HEK293 (cell line): Measurements from ENCODE around the gene CDH24.
A peak's percentile ranks its signal among the peaks of the same experiment; 100 is the strongest.

Experiments used
- EGR2 ChIP-seq: fragments of 450-650 bp; formaldehyde crosslinking; IDR thresholded peaks from 2 replicates; pipeline ENCODE4 v1.5.1; 2016; ENCODE audit warnings: low read depth, missing biosample characterization, missing genetic modification characterization
- GLIS1 ChIP-seq: fragments of 450-650 bp; formaldehyde crosslinking; IDR thresholded peaks from 2 replicates; pipeline ENCODE4 v1.5.1; 2016; ENCODE audit warnings: missing biosample characterization, missing genetic modification characterization
- KLF10 ChIP-seq: fragments of 450-650 bp; IDR thresholded peaks from 2 replicates; pipeline ENCODE4 v1.5.1; 2018; ENCODE audit warnings: missing biosample characterization, mild to moderate bottlenecking, missing genetic modification characterization
- SALL2 ChIP-seq: fragments of 450-650 bp; formaldehyde crosslinking; IDR thresholded peaks from 2 replicates; pipeline ENCODE4 v1.5.0; 2017; ENCODE audit warnings: missing biosample characterization, mild to moderate bottlenecking, missing genetic modification characterization, borderline replicate concordance
- ZBTB10 ChIP-seq: fragments of 450-650 bp; formaldehyde crosslinking; IDR thresholded peaks from 2 replicates; pipeline ENCODE4 v1.5.1; 2016; ENCODE audit warnings: missing biosample characterization, missing genetic modification characterization
- ZBTB17 ChIP-seq: fragments of 450-650 bp; formaldehyde crosslinking; IDR thresholded peaks from 2 replicates; pipeline ENCODE4 v1.5.1; 2016; ENCODE audit warnings: missing biosample characterization, missing genetic modification characterization
- ZBTB20 ChIP-seq: fragments of 450-650 bp; formaldehyde crosslinking; IDR thresholded peaks from 2 replicates; pipeline ENCODE4 v1.5.1; 2016; ENCODE audit warnings: missing biosample characterization, missing genetic modification characterization
- ZBTB48 ChIP-seq: fragments of 450-650 bp; formaldehyde crosslinking; IDR thresholded peaks from 2 replicates; pipeline ENCODE4 v1.5.1; 2016; ENCODE audit warnings: missing biosample characterization, missing genetic modification characterization
- ZBTB7A ChIP-seq: fragments of 450-650 bp; formaldehyde crosslinking; IDR thresholded peaks from 2 replicates; pipeline ENCODE4 v1.5.1; 2016; ENCODE audit warnings: low read depth, missing biosample characterization, missing genetic modification characterization
- ZBTB8A ChIP-seq: fragments of 450-650 bp; formaldehyde crosslinking; IDR thresholded peaks from 2 replicates; pipeline ENCODE4 v1.5.1; 2016; ENCODE audit warnings: missing biosample characterization, missing genetic modification characterization
- ZFP69B ChIP-seq: fragments of 450-650 bp; formaldehyde crosslinking; IDR thresholded peaks from 2 replicates; pipeline ENCODE4 v1.5.1; 2016; ENCODE audit warnings: missing biosample characterization, missing genetic modification characterization
- ZNF10 ChIP-seq: fragments of 450-650 bp; formaldehyde crosslinking; IDR thresholded peaks from 2 replicates; pipeline ENCODE4 v1.5.1; 2017; ENCODE audit warnings: missing biosample characterization, missing genetic modification characterization
- ZNF133 ChIP-seq: fragments of 450-650 bp; formaldehyde crosslinking; IDR thresholded peaks from 2 replicates; pipeline ENCODE4 v1.5.1; 2016; ENCODE audit warnings: missing biosample characterization, missing genetic modification characterization
- ZNF155 ChIP-seq: fragments of 450-650 bp; formaldehyde crosslinking; IDR thresholded peaks from 2 replicates; pipeline ENCODE4 v1.5.1; 2016; ENCODE audit warnings: missing biosample characterization, missing genetic modification characterization
- ZNF2 ChIP-seq: fragments of 450-650 bp; formaldehyde crosslinking; IDR thresholded peaks from 2 replicates; pipeline ENCODE4 v1.5.1; 2016; ENCODE audit warnings: missing biosample characterization, missing genetic modification characterization
- ZNF214 ChIP-seq: fragments of 450-650 bp; formaldehyde crosslinking; IDR thresholded peaks from 2 replicates; pipeline ENCODE4 v1.5.1; 2017; ENCODE audit warnings: missing biosample characterization, mild to moderate bottlenecking, missing genetic modification characterization, borderline replicate concordance
- ZNF341 ChIP-seq: fragments of 450-650 bp; formaldehyde crosslinking; IDR thresholded peaks from 2 replicates; pipeline ENCODE4; 2016; ENCODE audit warnings: low read depth, missing biosample characterization, missing genetic modification characterization
- ZNF513 ChIP-seq: fragments of 450-650 bp; IDR thresholded peaks from 2 replicates; pipeline ENCODE4 v1.5.1; 2018; ENCODE audit warnings: missing biosample characterization, missing genetic modification characterization
- ZNF514 ChIP-seq: fragments of 450-650 bp; formaldehyde crosslinking; IDR thresholded peaks from 2 replicates; pipeline ENCODE4 v1.5.1; 2016; ENCODE audit warnings: missing biosample characterization, missing genetic modification characterization
- ZNF596 ChIP-seq: fragments of 450-650 bp; IDR thresholded peaks from 2 replicates; pipeline ENCODE4 v1.5.0; 2018; ENCODE audit warnings: missing biosample characterization, mild to moderate bottlenecking, missing genetic modification characterization, moderate library complexity
- ZNF629 ChIP-seq: fragments of 450-650 bp; formaldehyde crosslinking; IDR thresholded peaks from 2 replicates; pipeline ENCODE4 v1.5.1; 2017; ENCODE audit warnings: missing biosample characterization, missing genetic modification characterization
- ZNF692 ChIP-seq: fragments of 450-650 bp; formaldehyde crosslinking; IDR thresholded peaks from 2 replicates; pipeline ENCODE4 v1.5.1; 2016; ENCODE audit warnings: missing biosample characterization, missing genetic modification characterization
- ZNF704 ChIP-seq: fragments of 450-650 bp; formaldehyde crosslinking; IDR thresholded peaks from 2 replicates; pipeline ENCODE4 v1.5.1; 2016; ENCODE audit warnings: missing biosample characterization, missing genetic modification characterization
- ZNF76 ChIP-seq: fragments of 450-650 bp; formaldehyde crosslinking; IDR thresholded peaks from 2 replicates; pipeline ENCODE4; 2016; ENCODE audit warnings: low read depth, missing biosample characterization, missing genetic modification characterization, borderline replicate concordance
- ZXDB ChIP-seq: fragments of 450-650 bp; formaldehyde crosslinking; IDR thresholded peaks from 2 replicates; pipeline ENCODE4 v1.5.1; 2016; ENCODE audit warnings: missing biosample characterization, missing genetic modification characterization
- TF ChIP-seq, protein P1 (sequence below): fragments of 450-650 bp; formaldehyde crosslinking; IDR thresholded peaks from 2 replicates; pipeline ENCODE4 v1.5.1; 2017; ENCODE audit warnings: missing biosample characterization, missing genetic modification characterization

Gene CDH24

GRCh38 chr14:23095196-23096108, 38.1 kb upstream of the CDH24 start, which contains the start of gene C14orf119 (continued):
- TF ChIP-seq ZBTB7A: 0 out of 2 replicates have a peak, but pooled peaks have one; percentile 63
- TF ChIP-seq ZNF513 (tag by site-specific recombination): no peak
- TF ChIP-seq SALL2 (tag by site-specific recombination): no peak
- TF ChIP-seq ZBTB17 (tag by site-specific recombination): peak; percentile 27; the same call in 1 of the 2 replicates
- peak; percentile 64 for TF ChIP-seq ZBTB8A (tag by site-specific recombination)
- 0 out of 2 replicates have a peak, but pooled peaks have one; percentile 14 for TF ChIP-seq ZNF2 (tag by site-specific recombination)
- TF ChIP-seq ZNF214 (tag by site-specific recombination): no peak
- TF ChIP-seq ZNF629 (tag by site-specific recombination): peak; percentile 48
- TF ChIP-seq ZBTB10 (tag by site-specific recombination): peak; percentile 77; the same call in 1 of the 2 replicates
- TF ChIP-seq GLIS1: peak; percentile 59
- TF ChIP-seq ZNF76 (tag by site-specific recombination): 0 out of 2 replicates have a peak, but pooled peaks have one; percentile 52
- TF ChIP-seq ZNF155: no peak
- TF ChIP-seq, protein P1, sequence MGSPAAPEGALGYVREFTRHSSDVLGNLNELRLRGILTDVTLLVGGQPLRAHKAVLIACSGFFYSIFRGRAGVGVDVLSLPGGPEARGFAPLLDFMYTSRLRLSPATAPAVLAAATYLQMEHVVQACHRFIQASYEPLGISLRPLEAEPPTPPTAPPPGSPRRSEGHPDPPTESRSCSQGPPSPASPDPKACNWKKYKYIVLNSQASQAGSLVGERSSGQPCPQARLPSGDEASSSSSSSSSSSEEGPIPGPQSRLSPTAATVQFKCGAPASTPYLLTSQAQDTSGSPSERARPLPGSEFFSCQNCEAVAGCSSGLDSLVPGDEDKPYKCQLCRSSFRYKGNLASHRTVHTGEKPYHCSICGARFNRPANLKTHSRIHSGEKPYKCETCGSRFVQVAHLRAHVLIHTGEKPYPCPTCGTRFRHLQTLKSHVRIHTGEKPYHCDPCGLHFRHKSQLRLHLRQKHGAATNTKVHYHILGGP: no peak
- peak; percentile 29; the same call in 1 of the 2 replicates for TF ChIP-seq ZFP69B (tag by site-specific recombination)
- TF ChIP-seq ZNF10 (tag by site-specific recombination): 0 out of 2 replicates have a peak, but pooled peaks have one; percentile 20
- 0 out of 2 replicates have a peak, but pooled peaks have one; percentile 33 for TF ChIP-seq ZBTB48 (tag by site-specific recombination)
- no peak for TF ChIP-seq ZNF704 (tag by site-specific recombination)
- TF ChIP-seq ZNF514 (tag by site-specific recombination): no peak
- TF ChIP-seq KLF10 (tag by site-specific recombination): 0 out of 2 replicates have a peak, but pooled peaks have one; percentile 31
- peak; percentile 62; the same call in 1 of the 2 replicates for TF ChIP-seq ZNF692 (tag by site-specific recombination)
- TF ChIP-seq ZNF341 (tag by site-specific recombination): peak; percentile 53
- peak; percentile 38; the same call in 1 of the 2 replicates for TF ChIP-seq EGR2 (tag by site-specific recombination)
- TF ChIP-seq ZXDB: peak; percentile 18; the same call in 1 of the 2 replicates
- no peak for TF ChIP-seq ZNF133 (tag by site-specific recombination)
- TF ChIP-seq ZBTB20 (tag by site-specific recombination): peak; percentile 93
- no peak for TF ChIP-seq ZNF596
